ENCODE results near the gene ELN. TPM values are rescaled to one million over a fixed set of nuclear protein-coding genes. Genes with fewer than 3 reads are reported as not detected.

Gene ELN
- total RNA-seq, 4 donors from 2014 or later: 29.6 to 224 (median 108) TPM

DNA sequence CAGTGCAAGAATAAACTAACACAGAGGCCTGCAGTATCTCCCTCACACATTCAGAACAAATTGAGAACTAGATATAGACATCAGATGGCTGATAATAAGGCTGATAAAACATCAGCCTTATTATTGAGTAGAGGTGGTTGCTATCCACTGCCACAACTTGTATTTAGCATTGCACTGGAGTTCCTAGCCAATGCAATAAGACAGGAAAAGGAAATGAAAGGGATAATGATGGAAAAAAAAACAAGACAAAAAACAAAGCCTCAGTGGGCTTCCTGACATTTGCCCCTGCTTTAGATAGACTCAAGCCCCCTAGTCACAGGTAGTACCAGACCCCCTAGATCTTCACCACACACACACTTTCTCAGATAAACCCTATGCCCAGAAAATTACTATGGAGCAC, 33.2 kb upstream of the ELN start:
- no peak for TF ChIP-seq CTCF (IDR thresholded peaks at IDR 0.05; ENCODE audit: low read depth)

GRCh38 chr7:73995330-73995729, 32.6 kb upstream of the ELN start:
- no peak for TF ChIP-seq CTCF (IDR thresholded peaks at IDR 0.05; ENCODE audit: low read depth)

GRCh38 chr7:73995821-73996511, 32.0 kb upstream of the ELN start:
- no peak for TF ChIP-seq CTCF (IDR thresholded peaks at IDR 0.05; ENCODE audit: low read depth)

DNA sequence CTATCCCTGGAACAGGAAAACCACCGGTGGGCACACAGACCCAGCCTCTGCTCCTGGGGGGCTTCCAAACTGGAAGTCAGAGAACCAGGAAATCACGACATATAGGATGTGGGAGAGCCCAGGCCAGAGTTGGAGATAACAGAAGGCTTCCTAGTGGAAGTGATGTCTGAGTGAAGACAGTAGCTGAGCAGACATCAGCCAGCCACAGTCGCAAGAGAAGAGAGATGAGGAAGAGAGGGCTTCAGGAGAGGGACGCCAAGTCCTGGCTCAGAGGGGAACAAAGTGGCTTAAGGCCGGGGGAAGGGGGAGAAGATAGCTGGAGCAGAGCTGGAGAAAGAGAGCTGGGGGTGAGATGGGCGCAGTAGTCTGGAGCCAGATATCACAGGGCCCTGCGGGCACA, 30.9 kb upstream of the ELN start:
- no peak for TF ChIP-seq CTCF (IDR thresholded peaks at IDR 0.05; ENCODE audit: low read depth)

GRCh38 chr7:73999664-74000435, 28.1 kb upstream of the ELN start:
- no peak for TF ChIP-seq CTCF (IDR thresholded peaks at IDR 0.05; ENCODE audit: low read depth)

GRCh38 chr7:74000489-74001149, 27.4 kb upstream of the ELN start:
- TF ChIP-seq CTCF (IDR thresholded peaks at IDR 0.05; ENCODE audit: low read depth): no peak

- no peak for TF ChIP-seq CTCF (IDR thresholded peaks at IDR 0.05; ENCODE audit: low read depth)
Observed at GRCh38 chr7:74001150-74001494, 26.9 kb upstream of the ELN start.

Data from subcutaneous adipose tissue (tissue), 4 donors.